PC-3 (cell line): ENCODE measurements around the gene CHD5.

Experiments used
- EZH2 ChIP-seq: fragments of 300-600 bp; sonication (generic); IDR thresholded peaks from one replicate; pipeline ENCODE4 v1.6.1; 2017; ENCODE audit warnings: antibody characterized with exemption, mild to moderate bottlenecking, low read length; ENCODE audit not compliant: unreplicated experiment
- EZH2phosphoT487 ChIP-seq: fragments of 300-600 bp; sonication (generic); IDR thresholded peaks from 2 replicates; pipeline ENCODE4 v1.6.1; 2018; ENCODE audit warnings: mild to moderate bottlenecking, antibody characterized with exemption, low read length, borderline replicate concordance
- TF ChIP-seq, protein P1 (sequence below): fragments of 300-600 bp; sonication (generic); conservative IDR thresholded peaks from 2 replicates; pipeline ENCODE4 v1.5.1; 2017; ENCODE audit warnings: antibody characterized with exemption, low read depth, mild to moderate bottlenecking, low read length

DNA sequence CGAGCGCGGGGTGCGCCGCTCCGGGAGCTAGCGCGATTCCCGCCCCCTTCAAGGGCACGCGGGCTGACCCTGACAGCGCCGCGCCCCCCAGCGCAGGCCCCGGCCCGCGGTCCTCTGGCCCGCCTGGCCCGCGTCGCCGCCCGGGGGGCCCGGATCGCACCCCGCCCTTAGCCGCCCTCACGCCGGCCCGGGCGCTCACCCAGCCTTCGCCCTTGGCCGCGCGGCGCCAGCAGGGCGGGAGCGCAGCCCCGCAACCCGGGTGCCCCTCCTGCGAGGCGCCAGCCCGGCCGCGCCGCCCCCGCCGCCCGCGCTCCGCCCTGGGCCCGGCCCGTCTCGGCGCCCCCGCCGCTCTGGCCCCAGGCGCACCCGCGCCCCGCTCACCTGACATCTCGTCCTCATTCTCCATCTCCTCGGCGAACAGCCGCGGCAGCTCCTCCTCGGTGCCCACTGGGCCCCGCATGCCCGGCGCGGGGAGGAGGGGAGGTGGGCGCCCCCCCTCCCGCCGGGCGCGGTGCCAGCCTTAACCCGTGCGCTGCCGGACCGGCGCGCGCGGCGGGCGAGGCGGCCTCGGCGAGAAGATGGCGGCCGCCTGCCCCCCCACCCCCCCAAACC is 451 bp downstream of the CHD5 start:
- no peak for TF ChIP-seq EZH2
- TF ChIP-seq, protein P1, sequence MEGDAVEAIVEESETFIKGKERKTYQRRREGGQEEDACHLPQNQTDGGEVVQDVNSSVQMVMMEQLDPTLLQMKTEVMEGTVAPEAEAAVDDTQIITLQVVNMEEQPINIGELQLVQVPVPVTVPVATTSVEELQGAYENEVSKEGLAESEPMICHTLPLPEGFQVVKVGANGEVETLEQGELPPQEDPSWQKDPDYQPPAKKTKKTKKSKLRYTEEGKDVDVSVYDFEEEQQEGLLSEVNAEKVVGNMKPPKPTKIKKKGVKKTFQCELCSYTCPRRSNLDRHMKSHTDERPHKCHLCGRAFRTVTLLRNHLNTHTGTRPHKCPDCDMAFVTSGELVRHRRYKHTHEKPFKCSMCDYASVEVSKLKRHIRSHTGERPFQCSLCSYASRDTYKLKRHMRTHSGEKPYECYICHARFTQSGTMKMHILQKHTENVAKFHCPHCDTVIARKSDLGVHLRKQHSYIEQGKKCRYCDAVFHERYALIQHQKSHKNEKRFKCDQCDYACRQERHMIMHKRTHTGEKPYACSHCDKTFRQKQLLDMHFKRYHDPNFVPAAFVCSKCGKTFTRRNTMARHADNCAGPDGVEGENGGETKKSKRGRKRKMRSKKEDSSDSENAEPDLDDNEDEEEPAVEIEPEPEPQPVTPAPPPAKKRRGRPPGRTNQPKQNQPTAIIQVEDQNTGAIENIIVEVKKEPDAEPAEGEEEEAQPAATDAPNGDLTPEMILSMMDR, result no peak
- no peak for TF ChIP-seq EZH2phosphoT487
